ENCODE measurements around the gene NDUFB3.
A peak's percentile ranks its signal among the peaks of the same experiment; 100 is the strongest.
"Not testable (repeated sequence)": the region's sequence is repeated elsewhere in the genome, so short reads cannot be mapped to it uniquely, and the experiment has no call there.

The NDUFB3 gene

DNA sequence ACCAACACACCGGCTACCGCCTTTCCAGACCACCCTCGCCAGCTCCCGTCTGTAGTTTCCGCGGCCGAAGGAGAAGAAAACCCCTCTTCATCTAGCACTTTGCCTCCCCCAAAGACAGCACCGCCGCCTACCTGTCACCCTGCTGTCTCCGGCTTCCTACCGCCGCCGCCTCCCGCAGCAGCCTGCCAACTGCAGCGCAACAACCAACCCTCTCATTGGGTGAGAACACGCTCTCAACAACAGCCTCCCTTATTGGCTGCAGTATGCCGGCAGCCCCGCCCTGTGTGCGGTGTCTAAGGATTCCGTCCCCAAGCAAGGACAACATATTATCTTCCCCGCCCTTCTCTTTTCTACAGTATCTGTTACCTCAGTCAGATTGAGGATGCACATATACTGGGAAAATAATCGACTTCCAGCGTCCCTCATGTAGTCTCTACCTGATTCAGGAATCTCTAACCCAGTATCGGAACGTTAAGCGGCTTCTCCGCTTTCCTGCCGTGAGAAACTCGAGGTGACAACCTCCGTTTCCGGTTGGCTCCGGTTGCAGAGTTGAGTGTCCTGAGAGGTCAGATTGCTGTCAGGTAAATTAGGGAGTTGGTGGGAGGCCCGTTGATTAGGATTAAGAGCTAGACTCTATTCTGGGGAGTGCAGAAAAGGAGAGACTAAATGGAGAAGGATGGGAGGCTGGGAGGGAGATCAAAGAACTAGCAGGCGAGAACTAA, at the start of gene NDUFB3, which contains the start of gene HYCC2:
Gene NDUFB3, plus strand, starts transcription at position 523 of the 722 bp plus-strand sequence. CDS start 6,882 bp downstream, outside the sequence.
Gene HYCC2, minus strand, starts transcription at position 193 of the 722 bp plus-strand sequence. CDS start 47,662 bp downstream, outside the sequence.
- peak; percentile 90 for DNase-seq

- no peak for DNase-seq
Measured at GRCh38 chr2:201024518-201024917, 47.3 kb upstream of the NDUFB3 start.

- DNase-seq, result not testable (repeated sequence)
Measured at GRCh38 chr2:201034355-201034754, 37.4 kb upstream of the NDUFB3 start.

DNA sequence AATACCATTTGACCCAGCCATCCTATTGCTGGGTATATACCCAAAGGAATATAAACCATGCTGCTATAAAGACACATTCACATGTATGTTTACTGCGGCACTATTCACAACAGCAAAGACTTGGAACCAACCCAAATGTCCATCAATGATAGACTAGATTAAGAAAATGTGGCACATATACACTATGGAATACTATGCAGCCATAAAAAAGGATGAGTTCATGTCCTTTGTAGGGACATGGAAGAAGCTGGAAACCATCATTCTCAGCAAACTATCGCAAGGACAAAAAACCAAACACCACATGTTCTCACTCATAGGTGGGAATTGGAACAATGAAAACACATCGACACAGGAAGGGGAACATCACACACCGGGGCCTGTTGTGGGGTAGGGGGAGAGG, 33.4 kb upstream of the NDUFB3 start:
- not testable (repeated sequence) for DNase-seq

GRCh38 chr2:201038855-201039254, 32.9 kb upstream of the NDUFB3 start:
- DNase-seq, result no peak

DNA sequence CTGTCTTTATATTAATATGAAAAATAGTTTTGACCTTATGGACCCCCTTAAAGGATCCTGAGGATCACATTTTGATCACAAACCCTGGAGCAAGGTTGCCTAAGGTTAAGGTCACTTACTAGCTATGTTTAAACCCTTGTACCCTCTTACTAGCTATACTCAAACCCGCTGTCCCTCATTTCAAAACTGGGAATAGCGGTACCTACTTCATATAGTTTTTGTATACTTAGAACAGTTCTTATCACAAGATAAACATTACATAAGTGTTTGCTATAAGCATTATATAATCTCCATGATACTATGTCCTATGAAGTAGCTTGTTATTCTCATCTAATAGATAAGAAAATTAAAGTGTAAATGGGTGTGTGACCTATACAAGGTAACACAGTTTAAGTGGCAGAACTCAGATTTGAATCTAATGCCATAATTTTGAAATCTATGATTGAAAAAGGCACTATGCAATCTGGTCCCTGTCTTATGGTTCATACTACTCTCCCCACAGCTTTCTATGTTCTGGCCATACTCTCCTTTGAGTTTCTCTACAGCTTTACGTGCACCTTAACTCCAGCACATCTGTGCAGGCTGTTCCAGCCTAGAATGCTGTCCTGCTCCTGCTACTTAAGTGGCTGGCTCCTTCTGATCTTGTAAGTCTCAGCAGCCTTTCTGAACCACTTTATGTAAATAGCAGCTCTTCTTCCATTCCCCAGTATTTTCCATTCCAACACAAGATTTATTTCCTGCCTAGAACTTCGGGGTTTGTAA, 30.8 kb upstream of the NDUFB3 start:
- DNase-seq, result no peak

GRCh38 chr2:201042451-201042850, 29.4 kb upstream of the NDUFB3 start:
- not testable (repeated sequence) for DNase-seq

- DNase-seq, result not testable (repeated sequence)
Measured at GRCh38 chr2:201043050-201043449, 28.8 kb upstream of the NDUFB3 start.

DNA sequence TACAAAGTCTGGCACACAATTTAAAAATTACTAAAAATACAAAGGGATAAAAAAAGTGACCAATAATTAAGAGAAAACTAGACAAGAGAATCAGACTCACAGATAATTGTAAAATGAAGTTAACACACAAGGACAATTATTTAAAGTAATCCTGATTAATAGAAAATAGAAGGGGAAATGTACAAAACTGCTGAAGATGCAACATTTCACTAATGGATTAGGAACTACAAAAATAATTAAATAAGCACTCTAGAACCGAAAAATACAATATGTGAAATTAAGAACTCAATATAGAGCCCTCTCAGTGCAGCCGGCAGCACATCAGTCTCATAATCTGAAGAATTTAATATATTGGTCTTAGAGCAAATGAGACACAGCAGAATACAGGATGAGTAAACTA, 24.9 kb upstream of the NDUFB3 start:
- no peak for DNase-seq

DNA sequence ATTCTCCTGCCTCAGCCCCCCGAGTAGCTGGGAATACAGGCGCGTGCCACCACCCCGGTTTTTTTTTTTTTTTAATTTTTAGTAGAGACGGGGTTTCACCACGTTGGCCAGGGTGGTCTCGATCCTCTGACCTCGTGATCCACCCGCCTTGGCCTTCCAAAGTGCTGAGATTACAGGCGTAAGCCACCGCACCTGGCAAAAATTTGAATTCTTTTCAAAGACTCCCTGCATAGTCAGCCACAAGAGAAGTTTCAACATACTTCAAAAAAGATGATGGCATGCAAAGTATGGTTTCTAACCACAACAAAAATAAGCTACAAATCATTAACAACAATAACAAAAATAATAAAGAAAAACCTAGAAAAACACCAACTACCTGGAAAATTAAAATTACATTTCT, 22.3 kb upstream of the NDUFB3 start:
- DNase-seq, result no peak

- no peak for DNase-seq
Measured at GRCh38 chr2:201057087-201057521, 14.7 kb upstream of the NDUFB3 start.

- DNase-seq, result no peak
Measured at GRCh38 chr2:201057715-201058248, 14.0 kb upstream of the NDUFB3 start.

DNA sequence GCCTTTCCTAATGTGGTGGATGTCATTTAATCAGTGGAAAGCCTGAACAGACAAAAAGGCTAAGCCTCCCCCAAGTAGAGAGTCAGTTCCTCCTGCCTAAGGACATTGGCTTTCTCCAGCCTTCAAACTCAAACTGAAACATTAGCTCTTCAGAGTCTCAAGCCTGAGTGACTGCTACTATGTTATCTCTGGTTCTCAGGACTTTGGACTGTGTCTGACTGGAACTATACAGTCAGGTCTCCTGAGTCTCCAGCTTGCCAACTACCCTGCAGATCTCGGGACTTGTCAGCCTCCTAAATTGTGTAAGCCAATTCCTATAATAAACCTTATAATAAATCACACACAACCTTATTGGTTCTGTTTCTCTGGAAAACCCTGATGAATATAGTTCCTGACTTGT, 12.9 kb upstream of the NDUFB3 start:
- DNase-seq, result no peak

GRCh38 chr2:201059961-201060755, 11.6 kb upstream of the NDUFB3 start:
- DNase-seq, result no peak

DNA sequence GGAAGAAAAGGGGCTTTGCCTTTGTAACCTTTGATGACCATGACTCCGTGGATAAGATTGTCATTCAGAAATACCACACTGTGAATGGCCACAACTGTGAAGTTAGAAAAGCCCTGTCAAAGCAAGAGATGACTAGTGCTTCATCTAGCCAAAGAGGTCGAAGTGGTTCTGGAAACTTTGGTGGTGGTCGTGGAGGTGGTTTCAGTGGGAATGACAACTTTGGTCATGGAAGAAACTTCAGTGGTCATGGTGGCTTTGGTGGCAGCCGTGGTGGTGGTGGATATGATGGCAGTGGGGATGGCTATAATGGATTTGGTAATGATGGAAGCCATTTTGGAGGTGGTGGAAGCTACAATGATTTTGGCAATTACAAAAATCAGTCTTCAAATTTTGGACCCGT, 8.3 kb upstream of the NDUFB3 start:
- DNase-seq, result not testable (repeated sequence)

GRCh38 chr2:201064797-201065329, 6.9 kb upstream of the NDUFB3 start:
- no peak for DNase-seq

GRCh38 chr2:201070948-201071478, 788 bp upstream of the NDUFB3 start:
- no peak for DNase-seq

DNA sequence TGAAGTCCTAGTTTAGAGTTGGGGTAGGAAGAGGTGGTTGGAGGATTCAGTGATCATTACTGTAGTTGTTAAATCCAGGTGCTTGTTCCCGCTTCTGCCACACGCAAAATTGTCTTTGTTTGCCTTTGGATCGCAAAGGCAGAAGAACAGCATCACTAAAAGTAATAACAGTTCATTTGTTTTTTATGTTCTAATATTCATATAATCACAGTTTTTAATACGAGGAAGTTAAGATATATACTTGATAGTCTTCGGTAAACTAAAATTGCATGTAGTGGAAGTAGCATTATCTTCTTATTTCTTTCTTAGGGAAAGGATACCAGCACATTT, 365 bp downstream of the NDUFB3 start:
- no peak for DNase-seq

GRCh38 chr2:201073071-201073470, 1.3 kb downstream of the NDUFB3 start:
- no peak for DNase-seq

- no peak for DNase-seq
Measured at GRCh38 chr2:201074996-201075395, 3.2 kb downstream of the NDUFB3 start.

DNA sequence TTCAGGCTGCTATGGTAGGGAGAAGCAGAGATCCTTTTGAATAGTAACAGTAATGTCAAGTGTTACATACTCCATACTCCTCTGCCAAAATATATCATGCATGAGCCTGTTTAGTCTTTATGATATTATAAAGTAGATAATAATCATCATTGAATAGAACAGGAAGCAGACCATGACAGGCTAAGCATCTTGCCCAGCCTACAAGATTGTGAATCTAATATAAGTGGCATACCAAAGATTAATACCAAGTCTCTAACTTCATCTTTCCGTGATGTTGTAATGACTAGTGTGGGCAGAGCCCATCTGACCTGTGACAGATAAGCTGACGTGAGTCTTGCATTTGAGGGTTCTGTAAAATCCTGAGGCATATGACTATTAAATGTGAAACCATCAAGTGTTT, 13.1 kb downstream of the NDUFB3 start:
- no peak for DNase-seq

- no peak for DNase-seq
Measured at GRCh38 chr2:201090574-201090973, 18.8 kb downstream of the NDUFB3 start.

- no peak for DNase-seq
Measured at GRCh38 chr2:201093573-201093972, 21.8 kb downstream of the NDUFB3 start.

All from DMS 273 treated with DMSO at 0.1 percent for 48 hours (cell line).